C4-2B (cell line): ENCODE measurements around the gene TMEM52B.

Source experiments
- H3K27ac ChIP-seq: fragments of 450-650 bp; 2 replicates; pipeline ENCODE4 v1.5.1; 2017
- CTCF ChIP-seq: fragments of 450-650 bp; conservative IDR thresholded peaks from 2 replicates; pipeline ENCODE4 v1.5.1; 2017; ENCODE audit warnings: mild to moderate bottlenecking
- ZFX ChIP-seq: fragments of 450-650 bp; IDR thresholded peaks from 2 replicates; pipeline ENCODE4 v1.6.1; 2017

The TMEM52B gene

DNA sequence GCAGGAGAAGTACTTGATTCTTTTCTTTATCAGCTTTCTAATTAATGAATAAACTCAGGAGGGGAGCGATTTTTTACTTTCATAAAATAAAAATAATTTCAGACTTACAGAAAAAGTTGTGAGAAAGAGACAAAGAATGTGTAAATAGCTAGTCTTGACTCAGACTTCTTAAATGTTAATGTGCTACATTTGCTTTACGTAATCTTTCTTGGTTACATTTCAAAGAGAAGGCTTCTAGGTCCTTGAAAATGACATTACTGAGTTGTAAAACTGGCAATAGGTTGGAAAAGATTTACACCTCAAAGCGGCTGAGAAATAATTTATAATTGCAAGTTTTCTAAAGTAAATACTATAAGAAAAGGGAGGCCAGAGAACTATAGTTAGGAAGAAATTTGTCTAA is 62.5 kb downstream of the TMEM52B start:
- TF ChIP-seq CTCF (no peak), ZFX (no peak)

More for the DNA sequence above, 62.5 kb downstream of the TMEM52B start:
- H3K27ac ChIP-seq: no peak overlapping the region
